A549 treated with DMSO at 1 μM for 4 hours (cell line): ENCODE measurements around the gene SUCNR1. TPM values are rescaled to one million over a fixed set of nuclear protein-coding genes. Genes with fewer than 3 reads are reported as not detected.

ENCODE experiments used
- total RNA-seq: library from RNA; stranded (reverse); fragments of 200-300 nt; extraction: Qiagen RNA extraction; gene quantifications from 5 replicates; pipeline ENCODE4 v1.2.3, GENCODE V29; 2022; ENCODE audit warnings: low read depth

Gene SUCNR1, protein sequence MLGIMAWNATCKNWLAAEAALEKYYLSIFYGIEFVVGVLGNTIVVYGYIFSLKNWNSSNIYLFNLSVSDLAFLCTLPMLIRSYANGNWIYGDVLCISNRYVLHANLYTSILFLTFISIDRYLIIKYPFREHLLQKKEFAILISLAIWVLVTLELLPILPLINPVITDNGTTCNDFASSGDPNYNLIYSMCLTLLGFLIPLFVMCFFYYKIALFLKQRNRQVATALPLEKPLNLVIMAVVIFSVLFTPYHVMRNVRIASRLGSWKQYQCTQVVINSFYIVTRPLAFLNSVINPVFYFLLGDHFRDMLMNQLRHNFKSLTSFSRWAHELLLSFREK
- total RNA-seq = 0.13 to 0.22 TPM (median 0.16 TPM) in 5 replicates

DNA sequence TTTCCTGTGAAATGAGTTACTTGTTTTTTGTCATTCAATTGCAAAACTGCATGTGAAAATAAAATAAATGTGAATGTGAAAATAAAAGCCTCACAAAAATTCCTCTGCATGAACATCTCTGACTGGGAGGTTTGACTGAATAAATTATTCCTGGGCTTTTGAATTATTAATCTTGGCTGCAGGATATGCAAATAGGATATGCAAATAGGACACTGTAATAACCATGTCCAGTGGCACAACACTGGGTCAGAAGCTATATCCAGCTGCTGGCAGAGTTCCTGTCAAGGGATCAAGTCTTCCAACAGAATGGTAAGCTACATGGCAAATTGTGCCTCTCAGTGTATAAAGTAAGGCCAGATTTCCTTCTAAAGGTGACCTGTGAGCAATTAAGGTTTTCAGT lies at the start of gene SUCNR1:
Gene SUCNR1, plus strand, starts transcription at position 246 of the 400 bp plus-strand sequence. CDS start 6,250 bp downstream, outside the sequence.

Other genes with a start within 250 kb of the SUCNR1 start
- gene AADACL2, start 139.7 kb upstream of the SUCNR1 start, total RNA-seq = not detected in 5 replicates
- 18.4 to 23.3 TPM (median 21.6 TPM) in 5 replicates for gene AADAC, start 59.5 kb upstream of the SUCNR1 start, total RNA-seq